HepG2 (cell line): Measurements from ENCODE around the gene SLC6A8. TPM values are rescaled to one million over a fixed set of nuclear protein-coding genes. Genes with fewer than 3 reads are reported as not detected.

Experiments
- ATAC-seq: fragments of 200-7000 bp; cut with Tn5 transposase; 3 replicates; pipeline ENCODE4 v1.9.1; 2020; ENCODE audit warnings: mild to moderate bottlenecking, moderate library complexity
- BruUV-seq: library from RNA; stranded (reverse); fragments of 400-500 nt; replicated peaks from 2 replicates; lab custom pipeline; 2021; lab: Mats Ljungman, UMichigan
- CTCF ChIA-PET: fragments of 300-600 bp; formaldehyde crosslinking; extraction: SDS; loops from one replicate; lab custom pipeline; 2021; ENCODE audit warnings: low total read pairs, inconsistent platforms, low intra/inter-chr PET ratio; lab: Yijun Ruan, JAX
- POLR2A ChIA-PET: fragments of 350-600 bp; sonication (Branson Sonifier 250); formaldehyde crosslinking; loops from one replicate; lab custom pipeline; 2020; ENCODE audit warnings: antibody characterized with exemption, inconsistent platforms; lab: Yijun Ruan, JAX
- DNase-seq: peaks from one replicate; pipeline ENCODE4 v3.0.0-alpha.2; 2015; ENCODE audit warnings: low spot score
- FAIRE-seq: peaks from 3 replicates; lab custom pipeline; 2011; peaks lifted over from hg19 to GRCh38; lab: Jason Lieb, UNC
- H2AFZ ChIP-seq: one replicate; pipeline ENCODE4 v1.6.1; 2011; ENCODE audit warnings: low read length, inconsistent platforms
- H3K27ac ChIP-seq: fragments of 300-600 bp; 3 replicates; pipeline ENCODE4 v1.8.0; 2011; ENCODE audit warnings: mixed run types, mild to moderate bottlenecking, mixed read lengths, low read length, inconsistent platforms; ENCODE audit not compliant: insufficient read depth; ENCODE audit errors: extremely low read length
- H3K27me3 ChIP-seq, 2 experiments: fragments of 200-600 bp in 1 of 2; 2 replicates in 1 of 2; 3 replicates in 1 of 2; pipeline versions ENCODE4 v1.6.0 to v1.8.0; 2011; ENCODE audit warnings: low read length in 2 of 2, mild to moderate bottlenecking in 2 of 2, moderate library complexity in 2 of 2, inconsistent platforms in 1 of 2; ENCODE audit not compliant: insufficient read depth in 2 of 2, control insufficient read depth in 1 of 2
- H3K36me3 ChIP-seq, 2 experiments: fragments of 200-600 bp in 1 of 2; replicated peaks in 1 of 2; 2 replicates in 1 of 2; 3 replicates in 1 of 2; pipeline versions ENCODE4 v1.5.1 to v1.8.0; 2011; ENCODE audit warnings: low read length in 2 of 2, inconsistent platforms in 1 of 2; ENCODE audit not compliant: insufficient read depth in 2 of 2, control insufficient read depth in 1 of 2
- H3K4me1 ChIP-seq: 2 replicates; pipeline ENCODE4 v1.5.1; 2012; ENCODE audit warnings: low read length, inconsistent platforms; ENCODE audit not compliant: insufficient read depth
- H3K4me2 ChIP-seq: 2 replicates; pipeline ENCODE4 v1.6.0; 2011; ENCODE audit warnings: low read depth, low read length, inconsistent platforms
- H3K4me3 ChIP-seq, 3 experiments: fragments of 200-600 bp in 1 of 3; sonication (generic), shearing (Covaris generic) in 1 of 3; replicated peaks in 1 of 3; 2 replicates each; pipeline ENCODE4 v1.5.1; 2011 to 2016; ENCODE audit warnings: low read length in 3 of 3, inconsistent platforms in 2 of 3, low read depth in 2 of 3, mild to moderate bottlenecking in 2 of 3, control low read depth in 1 of 3, mixed read lengths in 1 of 3; ENCODE audit not compliant: insufficient read depth in 1 of 3
- H3K79me2 ChIP-seq: one replicate; pipeline ENCODE4 v1.6.1; 2011; ENCODE audit warnings: low read length, inconsistent platforms; ENCODE audit not compliant: insufficient read depth
- H3K9ac ChIP-seq: 2 replicates; pipeline ENCODE4 v1.6.0; 2011; ENCODE audit warnings: mild to moderate bottlenecking, low read depth, low read length, inconsistent platforms; ENCODE audit not compliant: insufficient read depth
- H3K9me3 ChIP-seq: 2 replicates; pipeline ENCODE4 v1.5.1; 2012; ENCODE audit warnings: mild to moderate bottlenecking, low read length
- H4K20me1 ChIP-seq: 2 replicates; pipeline ENCODE4 v1.6.0; 2011; ENCODE audit warnings: inconsistent platforms, mild to moderate bottlenecking, low read length, moderate library complexity; ENCODE audit not compliant: insufficient read depth
- ARNT ChIP-seq: fragments of 450-650 bp; IDR thresholded peaks from 2 replicates; pipeline ENCODE4 v1.6.1; 2017
- CBFB ChIP-seq: sonication (generic); formaldehyde crosslinking; IDR thresholded peaks from 2 replicates; pipeline ENCODE4 v1.4.0; 2020; ENCODE audit warnings: missing genetic modification reagents
- HNF4G ChIP-seq, 2 experiments: sonication (generic) in 1 of 2; formaldehyde crosslinking in 1 of 2; IDR thresholded peaks; 2 replicates each; pipeline versions ENCODE4 v1.4.0 to v1.6.1; 2011 to 2020; ENCODE audit warnings: borderline replicate concordance in 2 of 2, low read depth in 2 of 2, mild to moderate bottlenecking in 2 of 2, low read length in 1 of 2, missing genetic modification reagents in 1 of 2, moderate library complexity in 1 of 2
- KDM4B ChIP-seq: sonication (generic); formaldehyde crosslinking; IDR thresholded peaks from 2 replicates; pipeline ENCODE4 v1.4.0; 2020; ENCODE audit warnings: missing genetic modification reagents
- MEIS1 ChIP-seq: sonication (generic); formaldehyde crosslinking; IDR thresholded peaks from 2 replicates; pipeline ENCODE4 v1.9.0; 2021; ENCODE audit warnings: mild to moderate bottlenecking, missing genetic modification reagents, moderate library complexity, borderline replicate concordance
- NR2F2 ChIP-seq: IDR thresholded peaks from 2 replicates; pipeline ENCODE4 v1.6.1; 2012; ENCODE audit warnings: low read depth, inconsistent platforms, borderline replicate concordance
- NR2F6 ChIP-seq, 2 experiments: IDR thresholded peaks; 2 replicates each; pipeline ENCODE4 v1.6.1; 2016; ENCODE audit warnings: antibody characterized with exemption in 1 of 2, mild to moderate bottlenecking in 1 of 2
- PLRG1 ChIP-seq: fragments of 450-650 bp; conservative IDR thresholded peaks from 2 replicates; pipeline ENCODE4 v1.6.1; 2016
- RFXANK ChIP-seq: IDR thresholded peaks from 2 replicates; pipeline ENCODE4 v1.6.1; 2016
- SOX6 ChIP-seq, 2 experiments: fragments of 450-650 bp in 1 of 2; sonication (generic) in 1 of 2; formaldehyde crosslinking in 1 of 2; IDR thresholded peaks; 2 replicates each; pipeline versions ENCODE4 v1.4.0 to v1.6.1; 2017 to 2020; ENCODE audit warnings: antibody characterized with exemption in 1 of 2, mild to moderate bottlenecking in 1 of 2, missing genetic modification reagents in 1 of 2
- TBL1XR1 ChIP-seq: fragments of 150-350 bp; IDR thresholded peaks from 2 replicates; pipeline ENCODE4 v1.6.1; 2014; ENCODE audit warnings: borderline replicate concordance, low read length; ENCODE audit not compliant: partially characterized antibody
- ZBTB3 ChIP-seq: sonication (generic); formaldehyde crosslinking; IDR thresholded peaks from 2 replicates; pipeline ENCODE4 v1.4.0; 2020; ENCODE audit warnings: low read depth, mild to moderate bottlenecking, moderate library complexity, missing genetic modification reagents, borderline replicate concordance
- ZNF432 ChIP-seq: sonication (generic); formaldehyde crosslinking; IDR thresholded peaks from 2 replicates; pipeline ENCODE4 v1.5.0; 2020; ENCODE audit warnings: missing genetic modification reagents, mild to moderate bottlenecking, borderline replicate concordance
- ZNF615 ChIP-seq: sonication (generic); formaldehyde crosslinking; IDR thresholded peaks from 2 replicates; pipeline ENCODE4 v1.5.0; 2020; ENCODE audit warnings: mild to moderate bottlenecking, missing genetic modification reagents, borderline replicate concordance
- ZNF75D ChIP-seq: sonication (generic); formaldehyde crosslinking; IDR thresholded peaks from 2 replicates; pipeline ENCODE4 v1.8.1; 2023; ENCODE audit warnings: missing genetic modification reagents, mild to moderate bottlenecking, borderline replicate concordance
- ZNF761 ChIP-seq: sonication (generic); formaldehyde crosslinking; conservative IDR thresholded peaks from 2 replicates; pipeline ENCODE4 v1.4.0; 2020; ENCODE audit warnings: mild to moderate bottlenecking, missing genetic modification reagents
- ZNF775 ChIP-seq: sonication (generic); formaldehyde crosslinking; IDR thresholded peaks from 2 replicates; pipeline ENCODE4 v1.4.0; 2020; ENCODE audit warnings: missing genetic modification reagents, mild to moderate bottlenecking, moderate library complexity, borderline replicate concordance
- WGBS: methylation state at CpG from one replicate; pipeline ENCODE4 v1.1.6; 2017; ENCODE audit warnings: low lambda C conversion rate; 5-methylcytosine and 5-hydroxymethylcytosine counted together
- in situ Hi-C: cut with HindIII; loops from 2 replicates; pipeline ENCODE4 v1.10.0; 2017; ENCODE audit warnings: low pct_unique_long_range_greater_than_20kb; ENCODE audit not compliant: extremely low pct_ligation_motif_present
- intact Hi-C: fragments of 100-400 bp; cut with micrococcal nuclease; formaldehyde crosslinking; loops from one replicate; pipeline ENCODE4 v1.10.0; 2022; ENCODE audit not compliant: unreplicated experiment
- polyA plus RNA-seq, 8 experiments: library from polyadenylated mRNA; depleted of rRNA in 3 of 8; stranded (reverse) in 7 of 8; unstranded in 1 of 8; fragments of >200 nt; fragmentation: Illumina TruSeq in 4 of 8; extraction: Trizol in 4 of 8; gene quantifications; 2 replicates each; pipeline versions ENCODE4 v1.2.1 to v1.2.3, GENCODE V29; 2011 to 2016; ENCODE audit warnings: low read depth in 4 of 8, missing spikeins in 1 of 8, mixed read lengths in 1 of 8; ENCODE audit not compliant: insufficient read depth in 1 of 8
- total RNA-seq, 5 experiments: library from RNA; depleted of rRNA; stranded (reverse); fragments of >200 nt; fragmentation: Illumina TruSeq; extraction: Trizol; gene quantifications; 2 replicates each; pipeline ENCODE4 v1.2.3, GENCODE V29; 2016; ENCODE audit warnings: low read depth in 1 of 5
- TF ChIP-seq, protein P1 (sequence below): IDR thresholded peaks from 2 replicates; pipeline ENCODE4 v1.6.1; 2016
- TF ChIP-seq, protein P2 (sequence below): sonication (generic); formaldehyde crosslinking; IDR thresholded peaks from 2 replicates; pipeline ENCODE4 v1.8.0; 2022; ENCODE audit warnings: mild to moderate bottlenecking, missing genetic modification reagents; ENCODE audit not compliant: insufficient replicate concordance
- TF ChIP-seq, protein P3 (sequence below): sonication (generic); formaldehyde crosslinking; IDR thresholded peaks from 2 replicates; pipeline ENCODE4 v1.4.0; 2020; ENCODE audit warnings: missing genetic modification reagents

Gene SLC6A8
- total and polyA plus RNA-seq, 2 of the 13 experiments (the other 11 are each of a cell fraction or from before 2014, with no cell fraction given) = 13.9 to 176 TPM

DNA sequence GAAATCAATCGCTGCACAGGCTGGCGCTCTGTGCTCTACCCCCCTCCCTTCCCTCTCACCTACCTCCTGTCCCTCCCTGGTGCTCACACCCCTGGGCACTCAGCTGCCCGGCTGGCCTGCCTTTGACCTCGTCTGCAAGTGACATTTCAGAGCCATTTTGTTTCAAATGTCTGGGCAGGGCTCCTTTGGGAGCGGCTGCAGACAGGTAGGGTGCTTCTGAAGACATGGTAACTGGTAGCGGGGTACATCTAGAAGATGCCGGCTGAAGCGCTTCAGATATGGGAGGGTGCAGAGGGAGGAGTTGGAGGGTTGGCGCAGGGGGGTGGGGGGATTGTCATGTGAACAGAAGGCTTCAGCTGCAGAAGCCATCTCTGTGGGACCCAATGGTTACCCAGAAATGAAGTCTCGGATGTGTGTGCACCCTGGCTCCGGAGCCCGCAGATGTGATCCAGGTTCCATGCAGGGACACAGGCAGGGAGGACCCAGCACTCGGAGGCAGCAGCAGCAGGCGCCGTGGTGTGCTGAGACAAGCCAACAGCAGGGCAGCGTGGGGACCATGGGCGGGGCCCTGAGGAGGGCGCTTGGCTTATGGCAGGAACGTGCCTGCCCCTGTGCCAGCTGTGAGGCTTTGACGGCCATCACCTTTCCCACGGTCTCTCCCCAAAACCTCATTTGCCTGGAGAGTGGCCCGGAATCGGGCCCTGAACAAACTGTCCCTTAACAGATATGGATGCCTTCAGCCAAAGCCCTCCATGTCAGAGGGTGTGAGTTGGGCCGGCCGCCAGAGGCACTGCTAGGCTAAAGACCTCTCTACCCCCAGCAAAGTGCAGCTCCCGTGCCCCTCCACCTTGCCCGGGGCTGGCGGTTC is 48.3 kb upstream of the SLC6A8 start:
- in situ Hi-C loops (no loop called here), intact Hi-C loops (no loop called here)
- no peak for DNase-seq
- BruUV-seq = no TSS peak
- POLR2A ChIA-PET = interaction anchor here (15.1 kb wide), 1 partner anchor 12 kb away, joined by 596 read pairs; no protein-coding TSS in a partner anchor
- Histone ChIP-seq H3K9ac (no peak overlapping the region), H3K4me3 (no peak overlapping the region), H3K4me2 (no peak overlapping the region), H3K27me3 (no peaks in the 10 kb centered on the region), H3K4me1 (peaks cover 70% of the 10 kb centered on the region), H2AFZ (no peak overlapping the region), H4K20me1 (no peaks in the 10 kb centered on the region), H3K36me3 (no peaks in the 10 kb centered on the region), H3K79me2 (peaks cover 14% of the 10 kb centered on the region), H3K27ac (no peak overlapping the region), H3K9me3 (no peaks in the 10 kb centered on the region)
- 87% methylated on average over 3 of the region's 28 CpGs for WGBS
- ATAC-seq = no peak
- no peak for TF ChIP-seq ZNF432 (CRISPR knock-in tag)
- no peak for TF ChIP-seq ZNF761 (CRISPR knock-in tag)
- no peak for TF ChIP-seq NR2F2
- TF ChIP-seq NR2F6 (IDR thresholded peaks at IDR 0.05) = no peak
- no peak for TF ChIP-seq NR2F6 (CRISPR knock-in tag; IDR thresholded peaks at IDR 0.05)
- no peak for TF ChIP-seq TBL1XR1
- no peak for TF ChIP-seq RFXANK (CRISPR knock-in tag)
- TF ChIP-seq, protein P1, sequence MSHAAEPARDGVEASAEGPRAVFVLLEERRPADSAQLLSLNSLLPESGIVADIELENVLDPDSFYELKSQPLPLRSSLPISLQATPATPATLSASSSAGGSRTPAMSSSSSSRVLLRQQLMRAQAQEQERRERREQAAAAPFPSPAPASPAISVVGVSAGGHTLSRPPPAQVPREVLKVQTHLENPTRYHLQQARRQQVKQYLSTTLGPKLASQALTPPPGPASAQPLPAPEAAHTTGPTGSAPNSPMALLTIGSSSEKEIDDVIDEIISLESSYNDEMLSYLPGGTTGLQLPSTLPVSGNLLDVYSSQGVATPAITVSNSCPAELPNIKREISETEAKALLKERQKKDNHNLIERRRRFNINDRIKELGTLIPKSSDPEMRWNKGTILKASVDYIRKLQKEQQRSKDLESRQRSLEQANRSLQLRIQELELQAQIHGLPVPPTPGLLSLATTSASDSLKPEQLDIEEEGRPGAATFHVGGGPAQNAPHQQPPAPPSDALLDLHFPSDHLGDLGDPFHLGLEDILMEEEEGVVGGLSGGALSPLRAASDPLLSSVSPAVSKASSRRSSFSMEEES (CRISPR knock-in tag) = no peak
- TF ChIP-seq PLRG1 = no peak
- no peak for TF ChIP-seq CBFB (CRISPR knock-in tag)
- no peak for TF ChIP-seq ZBTB3
- TF ChIP-seq ZNF775 (CRISPR knock-in tag) = no peak
- no peak for TF ChIP-seq ZNF75D (CRISPR knock-in tag)
- TF ChIP-seq ARNT = no peak
- TF ChIP-seq, protein P2, sequence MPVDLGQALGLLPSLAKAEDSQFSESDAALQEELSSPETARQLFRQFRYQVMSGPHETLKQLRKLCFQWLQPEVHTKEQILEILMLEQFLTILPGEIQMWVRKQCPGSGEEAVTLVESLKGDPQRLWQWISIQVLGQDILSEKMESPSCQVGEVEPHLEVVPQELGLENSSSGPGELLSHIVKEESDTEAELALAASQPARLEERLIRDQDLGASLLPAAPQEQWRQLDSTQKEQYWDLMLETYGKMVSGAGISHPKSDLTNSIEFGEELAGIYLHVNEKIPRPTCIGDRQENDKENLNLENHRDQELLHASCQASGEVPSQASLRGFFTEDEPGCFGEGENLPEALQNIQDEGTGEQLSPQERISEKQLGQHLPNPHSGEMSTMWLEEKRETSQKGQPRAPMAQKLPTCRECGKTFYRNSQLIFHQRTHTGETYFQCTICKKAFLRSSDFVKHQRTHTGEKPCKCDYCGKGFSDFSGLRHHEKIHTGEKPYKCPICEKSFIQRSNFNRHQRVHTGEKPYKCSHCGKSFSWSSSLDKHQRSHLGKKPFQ (CRISPR knock-in tag) = no peak
- TF ChIP-seq MEIS1 (CRISPR knock-in tag) = no peak
- TF ChIP-seq SOX6 (IDR thresholded peaks at IDR 0.05) = no peak
- no peak for TF ChIP-seq SOX6 (CRISPR knock-in tag; IDR thresholded peaks at IDR 0.05)
- TF ChIP-seq, protein P3, sequence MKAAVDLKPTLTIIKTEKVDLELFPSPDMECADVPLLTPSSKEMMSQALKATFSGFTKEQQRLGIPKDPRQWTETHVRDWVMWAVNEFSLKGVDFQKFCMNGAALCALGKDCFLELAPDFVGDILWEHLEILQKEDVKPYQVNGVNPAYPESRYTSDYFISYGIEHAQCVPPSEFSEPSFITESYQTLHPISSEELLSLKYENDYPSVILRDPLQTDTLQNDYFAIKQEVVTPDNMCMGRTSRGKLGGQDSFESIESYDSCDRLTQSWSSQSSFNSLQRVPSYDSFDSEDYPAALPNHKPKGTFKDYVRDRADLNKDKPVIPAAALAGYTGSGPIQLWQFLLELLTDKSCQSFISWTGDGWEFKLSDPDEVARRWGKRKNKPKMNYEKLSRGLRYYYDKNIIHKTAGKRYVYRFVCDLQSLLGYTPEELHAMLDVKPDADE = no peak
- no peak for TF ChIP-seq ZNF615 (CRISPR knock-in tag)
- no peak for TF ChIP-seq KDM4B (CRISPR knock-in tag)
- TF ChIP-seq HNF4G (IDR thresholded peaks at IDR 0.05; ENCODE audit: borderline replicate concordance, low read depth, low read length) = no peak
- no peak for TF ChIP-seq HNF4G (CRISPR knock-in tag; IDR thresholded peaks at IDR 0.05; ENCODE audit: borderline replicate concordance, low read depth)
- no peak for FAIRE-seq
- CTCF ChIA-PET = no interaction called here
